Activated naive CD8-positive, alpha-beta T cell treated with anti-CD3 and anti-CD28 coated beads, Interleukin-2, amount 50 U/mL, for 24 hours (primary cell): Measurements from ENCODE around the gene UBALD1.

Source experiments
- ATAC-seq: fragments of 150-1000 bp; cut with Tn5 transposase; one replicate; pipeline ENCODE4 v1.10.0; 2021
- DNase-seq: peaks from one replicate; pipeline ENCODE4 v3.0.0; 2021
- H3K27ac Mint-ChIP-seq: one replicate; pipeline ENCODE4 v1.8.0; 2021; ENCODE audit warnings: mild to moderate bottlenecking, mixed read lengths
- H3K27me3 Mint-ChIP-seq: one replicate; pipeline ENCODE4 v1.8.0; 2021; ENCODE audit warnings: mixed read lengths
- H3K36me3 Mint-ChIP-seq: one replicate; pipeline ENCODE4 v1.8.0; 2021; ENCODE audit warnings: low read depth, mixed read lengths
- H3K4me1 Mint-ChIP-seq: one replicate; pipeline ENCODE4 v1.8.0; 2021; ENCODE audit warnings: mixed read lengths
- H3K4me3 Mint-ChIP-seq: one replicate; pipeline ENCODE4 v1.8.0; 2021; ENCODE audit warnings: mild to moderate bottlenecking, moderate library complexity, mixed read lengths
- H3K9me3 Mint-ChIP-seq: one replicate; pipeline ENCODE4 v1.8.0; 2021; ENCODE audit warnings: mixed read lengths

The UBALD1 gene

GRCh38 chr16:4613636-4614570 lies 785 bp downstream of the UBALD1 start:
- H3K9me3 Mint-ChIP-seq, result no peaks in the 10 kb centered on the region
- no peak overlapping the region for H3K27ac Mint-ChIP-seq
- H3K4me3 Mint-ChIP-seq, result peak overlapping the region; percentile 77
- ATAC-seq (no peak), DNase-seq (peak; percentile 49)
- peaks cover 30% of the 10 kb centered on the region for H3K4me1 Mint-ChIP-seq
- no peaks in the 10 kb centered on the region for H3K27me3 Mint-ChIP-seq
- no peaks in the 10 kb centered on the region for H3K36me3 Mint-ChIP-seq

DNA sequence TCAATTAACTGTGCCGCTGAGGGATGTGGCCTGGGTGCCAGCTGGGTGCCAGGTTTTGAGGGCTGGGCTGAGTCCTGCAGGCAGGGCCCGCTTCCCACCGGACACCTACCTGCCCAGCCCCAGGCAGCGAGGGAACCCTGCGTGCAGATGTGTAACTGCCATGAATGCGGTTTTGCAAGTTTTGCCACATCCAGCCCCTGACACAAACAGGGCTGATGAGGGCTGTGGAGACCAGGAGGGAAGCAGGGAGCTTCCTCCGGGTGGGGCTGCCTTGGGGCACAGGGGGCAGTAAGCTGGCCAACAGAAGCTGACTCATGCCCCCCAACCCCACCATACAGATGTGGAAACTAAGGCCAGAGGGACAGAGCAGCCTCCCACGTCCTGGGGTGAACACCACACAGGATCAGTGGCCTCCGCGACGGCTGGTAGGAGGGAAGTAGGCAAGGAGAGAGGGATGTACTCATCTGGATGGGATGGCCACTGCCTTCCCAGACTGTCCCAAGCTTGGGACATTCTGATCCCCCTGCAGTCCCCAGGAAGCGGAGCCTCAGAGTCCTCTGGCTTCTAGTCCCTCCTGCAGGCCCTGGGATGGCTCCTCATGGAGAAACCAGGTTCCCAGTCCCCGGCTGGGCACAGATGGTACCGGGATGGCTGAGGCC lies 1.6 kb downstream of the UBALD1 start:
- Mint-ChIP-seq H3K27ac (no peak overlapping the region), H3K4me3 (peak overlapping the region; percentile 77), H3K9me3 (no peaks in the 10 kb centered on the region), H3K27me3 (no peaks in the 10 kb centered on the region), H3K4me1 (peaks cover 30% of the 10 kb centered on the region), H3K36me3 (no peaks in the 10 kb centered on the region)
- DNase-seq, result no peak
- no peak for ATAC-seq

DNA sequence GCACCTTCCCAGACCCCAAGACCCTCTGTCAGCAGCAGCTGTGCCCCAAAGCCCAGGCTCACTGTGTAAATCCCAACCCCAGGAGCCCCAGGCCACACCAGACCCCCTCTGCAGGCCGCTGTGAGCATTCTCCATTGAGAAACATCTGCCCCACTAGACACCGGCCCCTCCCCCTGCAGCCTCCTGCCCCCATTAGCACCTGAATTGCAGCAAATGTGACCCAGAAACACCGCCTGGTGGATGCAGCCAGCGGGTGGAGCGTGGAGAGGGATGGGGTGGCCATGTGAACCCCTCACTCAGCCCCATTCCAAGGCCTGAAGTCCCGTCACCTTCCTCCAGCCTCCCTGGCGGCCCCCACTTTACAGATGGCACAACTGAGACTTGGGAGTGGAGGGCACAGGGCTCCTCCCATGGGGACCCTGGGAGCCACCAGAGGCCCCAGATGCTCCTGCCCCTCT lies 2.2 kb downstream of the UBALD1 start:
- H3K27me3 Mint-ChIP-seq, result no peaks in the 10 kb centered on the region
- H3K4me1 Mint-ChIP-seq, result peaks cover 25% of the 10 kb centered on the region
- H3K9me3 Mint-ChIP-seq, result no peaks in the 10 kb centered on the region
- DNase-seq (no peak), ATAC-seq (no peak)
- no peak overlapping the region for H3K27ac Mint-ChIP-seq
- no peaks in the 10 kb centered on the region for H3K36me3 Mint-ChIP-seq
- H3K4me3 Mint-ChIP-seq, result no peak overlapping the region

- H3K27ac Mint-ChIP-seq, result no peak overlapping the region
- ATAC-seq (no peak), DNase-seq (no peak)
- no peaks in the 10 kb centered on the region for H3K36me3 Mint-ChIP-seq
- peaks cover 15% of the 10 kb centered on the region for H3K4me1 Mint-ChIP-seq
- H3K27me3 Mint-ChIP-seq, result no peaks in the 10 kb centered on the region
- H3K9me3 Mint-ChIP-seq, result no peaks in the 10 kb centered on the region
- no peak overlapping the region for H3K4me3 Mint-ChIP-seq
Observed at GRCh38 chr16:4611337-4612021, 3.2 kb downstream of the UBALD1 start.

DNA sequence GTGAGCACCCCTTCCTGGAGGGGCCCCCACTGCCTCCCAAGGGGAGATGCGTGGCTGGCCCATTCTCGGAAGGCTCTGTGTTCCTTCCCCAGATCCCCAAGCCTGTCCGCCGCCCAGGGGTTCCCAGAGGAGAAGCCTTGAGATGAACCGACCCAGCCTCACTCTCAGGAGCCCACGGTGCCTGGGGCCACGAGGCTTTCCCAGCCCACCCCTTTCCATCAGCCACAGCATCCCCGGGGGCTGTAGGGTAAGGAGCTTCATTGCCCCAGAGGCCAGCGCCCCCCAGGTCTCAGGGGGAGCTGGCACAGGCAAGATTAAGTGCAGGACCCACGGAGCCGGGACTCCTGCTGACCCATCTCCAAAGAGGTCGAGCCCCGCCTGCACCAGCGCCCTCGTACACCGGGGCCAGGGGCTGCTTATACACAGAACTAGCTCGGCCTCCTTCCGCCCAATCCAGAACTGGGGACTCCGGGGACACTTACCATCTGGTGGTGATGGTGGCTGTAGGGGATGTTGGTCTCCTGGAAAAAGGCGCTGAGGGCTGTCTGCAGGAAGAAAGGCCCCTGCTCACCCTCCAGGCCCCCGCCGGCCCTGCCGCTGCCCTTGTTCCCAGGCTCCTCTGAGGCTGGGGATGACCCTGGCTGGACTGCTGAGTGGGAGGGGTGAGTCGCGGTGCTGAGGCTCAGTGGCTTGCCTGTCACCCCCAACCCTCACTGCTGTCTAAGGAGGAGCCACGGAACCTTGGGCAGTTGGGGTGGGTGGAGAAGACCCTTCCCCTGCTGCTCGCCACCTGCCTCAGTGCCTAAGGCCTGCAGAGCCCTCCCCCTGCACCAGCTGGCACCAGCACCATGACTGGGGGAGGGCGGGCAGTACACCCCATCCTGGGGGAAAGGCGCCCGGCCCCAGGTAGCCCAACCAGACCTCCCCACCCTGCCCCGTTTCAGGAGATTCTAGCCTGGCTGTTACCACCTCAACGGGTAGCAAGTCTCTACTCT lies 4.4 kb downstream of the UBALD1 start:
- ATAC-seq, result no peak
- DNase-seq, result no peak
- Mint-ChIP-seq H3K9me3 (no peaks in the 10 kb centered on the region), H3K4me1 (peaks cover 8% of the 10 kb centered on the region), H3K4me3 (no peak overlapping the region), H3K36me3 (no peaks in the 10 kb centered on the region), H3K27ac (no peak overlapping the region), H3K27me3 (no peaks in the 10 kb centered on the region)

DNA sequence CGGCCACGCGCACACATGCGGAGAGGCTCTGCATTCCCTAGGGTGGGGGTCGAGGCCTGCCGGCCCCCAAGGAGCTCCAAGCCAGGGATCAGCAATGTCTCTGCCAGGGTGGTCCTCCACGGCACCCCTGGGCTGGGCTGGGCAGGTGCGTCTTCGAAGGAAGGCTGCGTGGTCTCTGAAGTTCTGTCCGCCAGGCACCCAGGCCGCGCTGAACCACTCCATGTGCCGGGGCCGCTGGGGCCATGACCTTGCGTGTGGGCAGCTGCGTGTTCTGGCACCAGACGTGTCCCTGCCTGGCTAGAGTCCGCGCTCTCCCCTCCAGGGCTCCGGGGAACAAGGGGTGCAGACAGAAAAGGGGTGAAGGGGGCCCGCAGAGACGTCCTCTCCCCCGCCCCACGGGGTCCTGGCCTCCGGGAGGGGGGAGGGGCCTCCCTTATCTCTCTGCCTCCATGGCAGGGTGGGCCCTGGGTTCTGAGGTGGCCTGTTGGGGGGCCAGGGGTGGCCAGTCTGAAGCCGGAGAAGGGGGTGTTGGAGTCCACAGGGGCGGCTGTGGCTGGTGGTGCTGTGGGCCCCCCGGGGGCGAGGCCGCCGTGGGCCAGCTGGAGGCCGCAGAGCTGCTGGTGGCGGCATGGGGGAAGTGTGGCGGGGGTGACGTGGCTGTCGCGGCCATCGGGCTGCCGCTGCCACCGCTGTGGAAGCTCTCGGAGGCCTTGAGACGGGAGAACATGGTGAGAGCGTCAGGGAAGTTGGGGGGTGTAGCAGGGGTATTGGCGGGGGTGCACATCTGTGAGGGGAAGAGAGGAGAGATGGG lies 5.3 kb downstream of the UBALD1 start:
- ATAC-seq, result no peak
- H3K4me3 Mint-ChIP-seq, result no peak overlapping the region
- no peaks in the 10 kb centered on the region for H3K9me3 Mint-ChIP-seq
- H3K27ac Mint-ChIP-seq, result no peak overlapping the region
- peaks cover 8% of the 10 kb centered on the region for H3K4me1 Mint-ChIP-seq
- no peaks in the 10 kb centered on the region for H3K27me3 Mint-ChIP-seq
- H3K36me3 Mint-ChIP-seq, result no peaks in the 10 kb centered on the region
- no peak for DNase-seq

DNA sequence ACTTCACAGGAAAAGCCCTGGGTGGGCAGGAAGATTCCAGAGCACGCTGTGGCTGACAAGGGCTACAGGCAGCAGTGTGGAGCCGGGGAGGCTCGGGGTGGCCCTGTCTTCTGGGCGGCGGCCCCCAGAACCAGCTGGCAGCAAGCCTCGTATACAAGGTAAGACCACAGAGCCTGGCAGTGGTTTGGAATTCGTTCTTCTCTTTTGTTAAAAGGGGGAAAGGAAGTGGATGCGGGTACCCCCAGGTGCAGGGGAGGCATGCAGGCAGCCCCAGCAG lies 6.0 kb downstream of the UBALD1 start:
- H3K4me1 Mint-ChIP-seq, result peaks cover 8% of the 10 kb centered on the region
- ATAC-seq (no peak), DNase-seq (no peak)
- no peak overlapping the region for H3K27ac Mint-ChIP-seq
- no peaks in the 10 kb centered on the region for H3K27me3 Mint-ChIP-seq
- H3K4me3 Mint-ChIP-seq, result no peak overlapping the region
- no peaks in the 10 kb centered on the region for H3K9me3 Mint-ChIP-seq
- no peaks in the 10 kb centered on the region for H3K36me3 Mint-ChIP-seq

- Mint-ChIP-seq H3K4me1 (peaks cover 4% of the 10 kb centered on the region), H3K27me3 (no peaks in the 10 kb centered on the region), H3K36me3 (no peaks in the 10 kb centered on the region), H3K27ac (no peak overlapping the region), H3K9me3 (no peaks in the 10 kb centered on the region), H3K4me3 (no peak overlapping the region)
- ATAC-seq (no peak), DNase-seq (no peak)
Observed at GRCh38 chr16:4607841-4608703, 6.6 kb downstream of the UBALD1 start.

GRCh38 chr16:4606354-4606753 lies 8.3 kb downstream of the UBALD1 start:
- no peak for DNase-seq
- Mint-ChIP-seq H3K27me3 (peaks cover 2% of the 10 kb centered on the region), H3K4me1 (no peaks in the 10 kb centered on the region)

GRCh38 chr16:4604401-4604800 lies 10.3 kb downstream of the UBALD1 start:
- DNase-seq (no peak), ATAC-seq (no peak)
- no peak overlapping the region for H3K27ac Mint-ChIP-seq
- no peak overlapping the region for H3K4me3 Mint-ChIP-seq
- H3K4me1 Mint-ChIP-seq, result no peaks in the 10 kb centered on the region
- H3K27me3 Mint-ChIP-seq, result peaks cover 2% of the 10 kb centered on the region
- H3K36me3 Mint-ChIP-seq, result no peaks in the 10 kb centered on the region
- H3K9me3 Mint-ChIP-seq, result no peaks in the 10 kb centered on the region

More at GRCh38 chr16:4606354-4606753, 8.3 kb downstream of the UBALD1 start:
- Mint-ChIP-seq H3K36me3 (no peaks in the 10 kb centered on the region), H3K27ac (no peak overlapping the region), H3K9me3 (no peaks in the 10 kb centered on the region), H3K4me3 (no peak overlapping the region)
- no peak for ATAC-seq

DNA sequence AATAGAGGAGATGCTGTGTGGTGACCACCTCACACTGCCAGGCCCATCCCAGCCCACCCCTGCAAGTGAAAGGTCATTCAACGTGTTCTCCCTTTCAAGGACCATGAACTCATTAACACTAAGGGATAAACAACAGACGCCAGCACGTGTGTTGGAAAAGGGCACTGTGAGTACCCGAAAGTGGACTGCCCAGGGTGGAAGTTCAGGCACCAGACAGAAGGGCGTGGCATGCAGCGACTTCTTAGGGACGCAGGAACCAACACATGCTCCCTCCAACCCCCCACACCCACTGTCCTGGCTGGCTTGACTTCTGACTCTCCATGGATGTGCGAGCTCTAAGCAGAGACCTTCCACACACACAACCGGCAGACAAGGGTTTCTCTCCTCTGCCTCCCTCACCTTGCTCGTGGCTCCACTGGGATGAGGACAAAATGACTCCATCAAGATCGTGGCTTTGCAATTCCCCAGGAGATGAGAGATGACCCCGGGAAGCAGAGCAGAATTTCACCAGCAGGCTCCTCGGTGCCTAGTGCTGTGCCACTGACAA lies 11.0 kb downstream of the UBALD1 start:
- DNase-seq, result no peak
- Mint-ChIP-seq H3K27me3 (peaks cover 2% of the 10 kb centered on the region), H3K4me1 (no peaks in the 10 kb centered on the region), H3K4me3 (no peak overlapping the region), H3K27ac (no peak overlapping the region), H3K9me3 (no peaks in the 10 kb centered on the region), H3K36me3 (no peaks in the 10 kb centered on the region)
- no peak for ATAC-seq

- Mint-ChIP-seq H3K27me3 (peaks cover 4% of the 10 kb centered on the region), H3K27ac (no peak overlapping the region), H3K4me3 (no peak overlapping the region), H3K4me1 (no peaks in the 10 kb centered on the region), H3K9me3 (no peaks in the 10 kb centered on the region), H3K36me3 (no peaks in the 10 kb centered on the region)
- DNase-seq (no peak), ATAC-seq (no peak)
Observed at GRCh38 chr16:4602331-4602730, 12.4 kb downstream of the UBALD1 start.

- H3K4me3 Mint-ChIP-seq, result no peak overlapping the region
- peaks cover 4% of the 10 kb centered on the region for H3K27me3 Mint-ChIP-seq
- H3K36me3 Mint-ChIP-seq, result no peaks in the 10 kb centered on the region
- DNase-seq, result no peak
- no peaks in the 10 kb centered on the region for H3K4me1 Mint-ChIP-seq
- H3K9me3 Mint-ChIP-seq, result no peaks in the 10 kb centered on the region
- H3K27ac Mint-ChIP-seq, result no peak overlapping the region
- ATAC-seq, result no peak
Observed at GRCh38 chr16:4601864-4602186, 12.9 kb downstream of the UBALD1 start.
